EL (cell line): ENCODE data around the gene ZC3H10.

ENCODE experiments used
- DNase-seq: peaks from one replicate; pipeline ENCODE4 v3.0.0-alpha.2; 2016

ZC3H10 gene

DNA sequence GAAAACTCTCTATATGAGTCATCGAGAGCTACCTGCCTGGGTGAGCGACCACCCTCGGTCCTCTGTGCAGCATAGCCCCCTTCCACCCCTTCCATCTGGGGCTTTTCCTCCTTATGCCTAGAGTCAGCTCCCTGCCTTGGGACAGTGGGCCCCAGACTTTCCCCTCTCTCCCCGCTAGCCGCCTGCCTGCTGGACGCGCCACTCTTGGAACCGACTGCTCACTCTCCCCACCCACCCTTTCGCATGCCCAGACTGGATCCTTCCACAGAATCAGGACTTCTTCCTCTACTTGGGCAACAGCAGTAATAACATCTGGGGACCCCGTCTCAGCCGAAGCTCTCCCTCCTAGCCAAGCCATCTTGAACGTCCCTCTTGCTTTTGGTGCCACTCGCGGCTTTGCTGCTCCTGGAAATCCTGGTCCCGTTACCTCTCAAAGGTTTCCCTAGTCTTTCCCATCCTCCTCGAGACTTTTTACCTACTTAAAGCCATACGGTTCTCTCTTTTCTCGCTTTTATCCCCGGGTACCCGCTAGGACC, 10.7 kb downstream of the ZC3H10 start:
- peak; percentile 36 for DNase-seq

DNA sequence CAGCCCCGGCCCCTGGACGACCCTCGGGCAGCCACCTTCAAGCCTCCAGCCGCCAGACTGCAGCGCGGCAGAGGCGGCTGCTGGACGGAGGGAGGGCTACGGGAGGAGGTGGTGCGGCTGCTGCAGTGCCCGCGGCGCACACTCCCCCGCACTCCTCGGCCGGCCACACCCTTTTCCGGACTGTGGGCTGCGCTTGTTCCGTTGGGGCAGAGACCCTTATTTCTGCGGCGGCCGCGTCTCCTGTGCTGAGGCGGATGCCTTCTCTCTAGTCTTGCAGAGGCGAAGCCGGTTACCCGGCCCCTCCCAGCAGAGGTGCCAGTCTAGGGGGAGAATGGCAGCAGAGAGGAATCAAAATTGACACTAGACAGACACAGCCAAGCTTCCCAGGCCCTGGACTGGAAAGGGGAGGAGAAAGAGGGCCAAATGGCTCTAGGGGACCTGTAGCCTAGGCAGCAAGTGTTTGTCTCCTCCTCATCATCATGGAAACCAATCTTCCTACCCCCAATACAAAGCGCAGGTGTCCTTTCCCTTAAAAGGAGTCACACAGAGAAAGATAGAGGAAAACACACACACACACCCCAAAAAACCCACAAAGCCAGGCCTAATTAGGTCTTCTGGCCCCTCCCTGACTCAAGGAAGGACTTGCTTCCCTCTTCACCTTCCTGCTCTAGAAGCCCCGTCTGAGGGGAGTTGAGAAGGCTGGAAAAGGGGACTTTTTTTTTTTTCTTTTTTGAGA, 11.3 kb downstream of the ZC3H10 start:
- peak; percentile 75 for DNase-seq

DNA sequence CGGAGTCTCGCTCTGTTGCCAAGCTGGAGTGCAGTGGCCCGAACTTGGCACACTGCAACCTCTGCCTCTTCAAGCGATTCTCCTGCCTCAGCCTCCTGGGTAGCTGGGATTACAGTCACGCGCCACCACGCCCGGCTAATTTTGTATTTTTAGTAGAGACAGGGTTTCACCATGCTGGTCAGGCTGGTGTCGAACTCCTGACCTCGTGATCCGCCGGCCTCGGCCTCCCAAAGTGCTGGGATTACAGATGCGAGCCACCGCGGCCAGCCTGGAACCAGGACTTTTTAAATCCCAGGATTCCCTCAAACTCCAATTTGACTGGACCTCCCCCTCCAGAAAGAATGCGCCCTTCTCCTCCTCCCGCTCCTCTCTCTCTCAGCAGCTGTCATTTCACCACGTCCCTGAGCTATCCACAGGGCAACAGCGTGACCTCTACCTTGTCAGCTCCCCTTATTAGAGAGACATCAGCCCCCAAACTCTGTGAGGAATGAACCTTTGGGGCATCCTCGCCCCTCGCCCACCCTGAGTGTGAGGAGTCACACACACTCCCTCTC, 12.0 kb downstream of the ZC3H10 start:
- DNase-seq = no peak

DNA sequence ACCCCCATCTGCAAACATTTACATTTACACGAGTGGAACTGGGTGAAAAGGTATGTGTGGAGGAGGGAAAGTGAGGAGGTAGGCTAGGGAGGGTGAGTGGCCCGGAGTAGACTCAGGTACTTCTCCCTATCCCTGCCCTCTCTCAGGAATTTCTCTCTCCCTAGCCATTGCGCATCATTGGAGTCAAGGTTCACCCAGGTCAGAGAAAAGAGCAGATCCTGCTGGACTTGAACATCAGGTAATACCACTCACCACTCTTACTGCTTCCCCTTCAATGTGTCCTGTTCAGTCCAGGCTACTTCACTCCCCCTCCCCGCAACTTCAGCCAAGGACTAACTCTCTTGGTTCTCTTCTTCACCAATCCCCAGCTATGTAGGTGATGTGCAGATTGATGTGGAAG, 12.8 kb downstream of the ZC3H10 start:
- no peak for DNase-seq

DNA sequence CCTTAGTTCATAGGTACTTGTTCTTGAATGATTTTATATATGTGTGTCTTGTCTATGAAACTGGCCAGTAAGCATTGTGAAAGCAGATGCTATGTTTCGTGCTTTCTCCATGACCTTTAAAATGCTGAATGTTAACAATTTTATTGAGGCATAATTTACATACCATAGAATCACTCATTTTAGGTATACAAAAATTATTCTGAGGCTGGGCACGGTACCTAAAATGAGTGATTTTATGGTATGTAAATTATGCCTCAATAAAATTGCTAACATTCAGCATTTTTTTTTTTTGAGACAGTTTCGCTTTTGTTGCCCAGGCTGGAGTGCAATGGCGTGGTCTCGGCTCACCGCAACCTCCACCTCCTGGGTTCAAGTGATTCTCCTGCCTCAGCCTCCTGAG, 16.8 kb downstream of the ZC3H10 start:
- DNase-seq = no peak

DNA sequence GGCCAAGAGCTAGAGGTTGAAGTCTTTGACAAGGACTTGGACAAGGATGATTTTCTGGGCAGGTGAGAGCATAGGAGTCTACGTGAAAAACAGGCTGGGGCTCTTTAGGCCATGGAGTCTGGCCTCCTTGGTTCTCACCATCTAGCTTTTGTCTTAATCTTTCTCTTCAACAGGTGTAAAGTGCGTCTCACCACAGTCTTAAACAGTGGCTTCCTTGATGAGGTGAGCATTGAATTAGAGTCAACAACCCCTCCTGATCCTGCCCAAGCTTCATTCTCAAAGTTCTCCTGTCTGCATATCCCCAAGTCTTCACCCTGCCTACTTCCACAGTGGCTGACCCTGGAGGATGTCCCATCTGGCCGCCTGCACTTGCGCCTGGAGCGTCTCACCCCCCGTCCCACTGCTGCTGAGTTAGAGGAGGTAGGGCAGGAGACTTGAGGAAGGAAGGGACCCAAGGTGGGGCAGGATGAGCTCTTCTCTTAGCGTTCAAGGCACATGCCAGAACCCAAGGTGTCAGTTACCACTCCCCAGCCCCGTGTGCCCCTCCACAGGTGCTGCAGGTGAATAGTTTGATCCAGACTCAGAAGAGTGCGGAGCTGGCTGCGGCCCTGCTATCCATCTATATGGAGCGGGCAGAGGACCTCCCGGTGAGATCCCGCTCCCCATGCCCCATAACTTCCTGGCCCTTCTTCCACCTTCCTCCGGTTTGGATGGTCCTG, 19.9 kb downstream of the ZC3H10 start:
- no peak for DNase-seq

DNA sequence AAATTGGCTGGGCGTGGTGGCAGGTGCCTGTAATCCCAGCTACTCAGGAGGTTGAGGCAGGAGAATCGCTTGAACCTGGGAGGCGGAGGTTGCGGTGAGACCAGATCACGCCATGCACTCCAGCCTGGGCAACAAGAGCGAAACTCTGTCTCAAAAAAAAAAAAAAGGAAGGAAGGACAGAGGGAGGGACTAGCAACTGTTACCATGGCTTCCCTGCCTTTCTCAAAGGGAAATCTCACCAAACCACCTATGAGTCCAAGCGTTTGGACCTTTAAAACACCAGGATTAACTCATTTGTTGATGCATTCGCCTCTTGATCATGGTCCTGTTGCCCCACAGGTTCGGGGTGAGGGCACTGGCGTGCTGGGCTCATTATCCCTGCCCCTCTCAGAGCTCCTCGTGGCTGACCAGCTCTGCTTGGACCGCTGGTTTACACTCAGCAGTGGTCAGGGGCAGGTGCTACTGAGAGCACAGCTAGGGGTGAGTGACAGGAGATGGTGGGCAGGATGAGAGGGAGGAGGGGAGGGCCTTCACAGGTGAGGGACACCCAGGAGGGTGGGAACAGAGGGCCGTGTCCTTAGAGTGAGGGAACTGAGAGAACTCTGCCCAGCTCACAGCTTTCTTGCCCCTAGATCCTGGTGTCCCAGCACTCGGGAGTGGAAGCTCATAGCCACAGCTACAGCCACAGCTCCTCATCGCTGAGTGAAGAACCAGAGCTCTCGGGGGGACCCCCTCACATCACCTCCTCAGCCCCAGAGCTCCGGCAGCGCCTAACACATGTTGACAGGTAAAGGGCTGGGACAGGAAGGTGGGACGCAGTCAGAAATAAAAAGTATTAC, 24.1 kb downstream of the ZC3H10 start:
- DNase-seq = no peak

DNA sequence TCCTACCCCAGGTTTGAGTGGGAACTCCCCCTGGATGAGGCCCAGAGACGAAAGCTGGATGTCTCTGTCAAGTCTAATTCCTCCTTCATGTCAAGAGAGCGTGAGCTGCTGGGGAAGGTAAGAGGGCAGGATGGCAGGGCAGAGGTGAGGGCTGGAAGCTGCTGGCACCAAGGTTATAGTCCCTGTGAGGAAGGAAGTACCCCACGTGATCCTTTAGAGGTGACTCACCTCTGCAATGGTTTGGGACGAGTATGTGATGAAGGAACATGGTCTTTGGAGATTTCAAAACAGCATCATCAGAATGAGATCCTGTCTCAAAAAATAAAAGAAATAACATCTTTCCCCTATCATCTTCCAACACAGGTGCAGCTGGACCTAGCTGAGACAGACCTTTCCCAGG, 25.2 kb downstream of the ZC3H10 start:
- DNase-seq = no peak

DNA sequence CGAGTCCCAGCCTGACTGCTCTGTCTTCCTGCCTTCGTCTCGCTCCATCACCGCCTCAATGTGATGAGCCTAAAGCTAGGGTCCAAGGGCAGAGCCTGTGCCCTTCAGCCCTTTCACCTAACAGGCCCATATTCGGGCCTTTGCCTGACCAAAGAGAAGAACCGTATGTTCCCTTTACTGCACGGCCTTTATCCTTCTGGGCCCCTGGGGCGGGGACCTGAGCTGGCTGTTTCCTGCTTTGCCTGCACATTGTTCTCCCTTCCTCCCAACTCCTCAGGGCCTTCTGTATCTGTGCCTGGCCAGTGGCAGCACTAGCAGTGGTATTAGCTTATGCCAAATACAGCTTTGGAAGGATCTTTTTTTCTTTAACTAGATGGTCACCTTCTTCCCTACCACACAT, 25.8 kb downstream of the ZC3H10 start:
- DNase-seq = no peak

DNA sequence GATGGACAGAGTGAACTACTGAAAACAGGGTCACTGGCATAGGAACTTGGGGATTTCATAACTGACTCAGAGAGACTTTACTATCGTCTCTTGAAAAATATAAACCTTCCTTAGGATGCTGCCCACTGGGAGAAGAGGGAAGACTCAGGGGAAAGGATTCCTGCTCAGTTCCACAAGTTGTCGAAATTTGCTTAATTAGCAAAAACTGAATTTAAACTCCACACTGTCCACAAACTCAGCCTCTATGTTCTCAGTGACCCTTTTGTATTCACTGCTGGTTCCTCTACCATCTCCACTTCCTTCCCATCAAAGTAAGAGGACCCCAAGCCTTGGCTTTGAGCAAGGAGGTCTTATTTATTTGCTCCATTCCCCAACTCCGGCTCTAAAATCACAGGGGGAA, 27.2 kb downstream of the ZC3H10 start:
- no peak for DNase-seq

DNA sequence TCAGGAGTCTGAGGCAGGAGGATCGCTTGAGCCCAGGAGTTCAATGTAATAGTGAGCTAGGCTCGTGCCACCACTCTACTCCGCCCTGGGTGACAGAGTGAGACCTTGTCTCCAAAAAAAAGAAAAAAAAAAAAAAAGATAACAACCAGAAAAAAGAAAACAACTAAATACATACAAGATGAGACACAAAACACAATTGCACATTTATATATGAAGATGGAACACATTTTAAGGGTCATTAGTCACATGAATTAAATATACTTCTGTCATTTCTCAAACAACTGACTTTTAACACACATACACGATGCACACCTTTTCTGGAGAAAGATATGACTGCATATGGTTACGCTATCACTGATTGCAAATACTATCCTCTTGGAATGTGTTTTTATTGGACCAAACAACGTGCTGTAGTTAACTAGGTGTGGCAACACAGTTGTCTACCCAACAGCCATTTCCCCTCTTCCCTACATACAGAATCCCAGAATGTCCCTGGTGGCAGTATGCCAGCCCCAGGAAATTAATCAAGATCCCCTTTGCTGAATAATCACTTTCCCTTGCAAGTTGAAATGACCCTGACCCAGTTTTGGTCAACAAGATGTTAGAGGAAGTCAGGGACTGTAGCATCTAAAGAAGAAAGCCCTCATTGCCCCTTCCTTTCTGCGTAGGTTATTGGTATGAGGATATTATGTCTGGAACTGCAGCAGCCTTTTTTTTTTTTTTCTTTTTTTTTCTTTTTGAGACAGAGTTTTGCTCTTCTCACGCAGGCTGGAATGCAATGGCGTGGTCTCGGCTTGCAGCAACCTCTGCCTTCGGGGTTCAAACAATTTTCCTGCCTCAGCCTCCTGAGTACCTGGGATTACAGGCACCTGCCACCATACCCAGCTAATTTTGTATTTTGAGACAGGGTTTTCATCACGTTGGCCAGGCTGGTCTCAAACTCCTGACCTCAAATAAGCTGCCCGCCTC, 28.7 kb downstream of the ZC3H10 start:
- DNase-seq = no peak

DNA sequence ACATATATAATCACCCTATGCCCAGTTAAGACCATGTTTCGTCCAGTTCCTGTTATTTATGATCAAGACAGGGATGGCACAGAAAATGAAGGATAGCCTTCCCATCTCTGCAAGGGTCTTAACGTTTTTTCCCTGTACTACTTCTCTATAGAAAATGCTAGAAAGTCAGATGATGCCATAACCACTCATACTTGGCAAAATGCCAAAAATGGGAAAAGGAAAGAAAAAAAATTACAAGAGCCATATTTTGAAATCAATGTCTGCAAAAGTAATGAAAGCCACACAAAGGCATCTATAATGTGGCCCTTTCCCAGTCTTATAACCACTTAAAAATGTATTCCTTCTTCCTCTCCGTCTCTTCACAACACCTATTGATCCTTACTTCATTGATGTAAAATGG, 32.5 kb downstream of the ZC3H10 start:
- DNase-seq = peak; percentile 24

DNA sequence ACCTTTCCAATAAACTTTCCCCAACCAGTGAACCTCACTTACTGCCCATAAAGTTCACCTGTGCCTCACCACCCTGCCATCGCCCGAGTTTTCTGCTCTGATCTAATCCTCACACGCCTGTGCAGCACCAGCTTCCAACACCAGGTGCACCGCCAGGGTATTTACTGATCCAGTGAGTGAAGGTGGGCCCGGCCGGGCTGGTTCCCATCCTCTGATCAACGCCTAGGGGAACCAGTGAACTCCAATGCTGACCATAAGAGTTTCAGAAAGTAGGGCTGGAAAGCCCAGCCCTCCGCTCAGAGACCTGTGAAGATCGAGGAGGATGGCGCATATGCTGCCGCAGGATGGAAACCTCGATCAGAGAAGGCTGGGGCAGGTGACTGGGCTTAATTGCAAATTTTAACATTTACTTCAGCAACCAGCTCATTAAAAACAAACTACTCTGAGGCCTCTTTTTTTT, 33.6 kb downstream of the ZC3H10 start:
- peak; percentile 27 for DNase-seq

DNA sequence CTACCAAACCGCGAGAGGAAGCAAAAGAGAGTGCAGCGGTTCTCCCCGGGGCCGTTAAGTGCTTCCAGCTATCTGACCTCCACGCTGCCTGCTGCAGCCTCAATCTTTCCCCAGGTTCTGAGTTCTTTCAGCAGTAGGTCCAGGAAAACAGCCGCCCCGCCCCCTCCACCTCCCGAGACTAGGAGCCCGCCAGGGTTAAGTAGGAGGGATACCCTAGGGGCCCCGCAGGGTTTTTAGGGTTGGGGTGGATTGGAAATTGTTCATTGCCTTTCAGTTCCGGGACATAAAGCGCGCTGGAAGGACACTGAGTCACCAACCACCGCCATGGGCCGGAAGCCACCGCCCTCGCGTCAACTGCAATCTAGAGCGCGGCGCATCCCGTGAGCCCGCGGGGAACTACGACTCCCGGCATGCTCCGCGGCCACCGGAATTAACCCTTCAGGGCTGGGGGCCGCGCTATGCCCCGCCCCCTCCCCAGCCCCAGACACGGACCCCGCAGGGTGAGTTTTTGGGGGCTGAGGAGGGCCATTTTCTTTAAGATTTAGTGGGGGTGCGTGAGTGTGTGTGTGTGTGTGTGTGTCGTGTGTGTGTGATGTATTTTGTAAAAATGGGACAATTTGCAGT, 34.2 kb downstream of the ZC3H10 start, which contains the start of gene MYL6B:
MYL6B (plus strand) TSS at position 456 of the 624 bp plus-strand sequence. CDS start 1,332 bp downstream, outside the sequence.
- DNase-seq = peak; percentile 93

DNA sequence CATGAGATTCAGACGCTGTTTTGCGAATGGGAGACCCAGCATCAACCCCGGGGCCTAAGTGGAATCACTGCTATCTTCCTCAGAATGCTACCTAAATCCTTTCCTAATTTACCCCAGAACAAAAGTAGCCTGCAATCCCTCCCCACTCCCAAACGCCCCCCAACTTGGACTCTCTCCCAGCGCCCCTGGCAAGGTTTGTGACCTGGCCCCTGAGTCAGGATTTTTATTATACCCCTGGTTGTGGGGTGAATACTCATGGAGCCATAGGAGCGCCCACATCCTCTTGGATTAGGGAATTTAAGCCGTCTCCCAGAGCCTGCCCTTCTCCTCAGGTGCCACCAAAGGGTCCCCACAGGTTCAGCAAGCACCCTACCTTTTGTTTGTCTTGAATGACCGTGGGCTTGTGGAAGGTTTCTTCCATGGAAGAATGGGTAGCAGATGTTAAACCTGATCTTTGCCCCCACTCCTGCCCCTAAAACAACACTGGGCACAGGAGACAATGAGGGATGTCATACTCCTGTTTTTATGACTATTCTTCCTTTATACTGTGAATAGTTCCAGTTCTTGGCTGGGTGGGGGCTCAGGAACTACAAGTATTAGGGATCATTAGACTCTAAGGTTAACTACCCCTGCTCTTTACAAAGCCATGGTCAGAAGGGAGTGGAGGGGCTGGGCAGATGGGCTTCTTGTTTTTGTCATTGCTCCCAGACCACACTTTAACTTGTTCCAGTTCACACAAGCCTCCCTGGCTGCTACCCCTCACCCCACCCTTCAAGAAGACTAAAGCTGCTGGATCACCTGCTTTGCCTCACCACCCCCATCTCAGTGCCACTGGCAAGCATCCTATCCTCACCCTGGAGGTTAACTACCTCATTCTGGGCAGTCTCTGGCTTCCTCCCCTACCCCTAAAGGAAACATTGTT, 35.0 kb downstream of the ZC3H10 start:
- DNase-seq = no peak

DNA sequence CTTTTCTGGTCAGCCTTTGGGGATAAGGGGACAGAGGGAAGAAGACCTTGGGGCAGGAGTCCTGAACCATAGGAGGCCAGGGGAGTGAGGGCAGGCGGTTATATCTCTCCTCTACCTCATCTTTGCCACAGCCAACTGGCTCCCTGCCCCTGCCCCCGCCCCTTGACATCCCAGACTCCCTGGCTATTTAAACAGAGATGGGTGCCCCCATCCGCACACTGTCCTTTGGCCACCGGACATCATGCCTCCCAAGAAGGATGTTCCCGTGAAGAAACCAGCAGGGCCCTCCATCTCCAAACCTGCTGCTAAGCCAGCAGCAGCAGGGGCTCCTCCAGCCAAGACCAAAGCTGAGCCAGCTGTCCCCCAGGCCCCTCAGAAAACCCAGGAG, 35.6 kb downstream of the ZC3H10 start:
- no peak for DNase-seq

DNA sequence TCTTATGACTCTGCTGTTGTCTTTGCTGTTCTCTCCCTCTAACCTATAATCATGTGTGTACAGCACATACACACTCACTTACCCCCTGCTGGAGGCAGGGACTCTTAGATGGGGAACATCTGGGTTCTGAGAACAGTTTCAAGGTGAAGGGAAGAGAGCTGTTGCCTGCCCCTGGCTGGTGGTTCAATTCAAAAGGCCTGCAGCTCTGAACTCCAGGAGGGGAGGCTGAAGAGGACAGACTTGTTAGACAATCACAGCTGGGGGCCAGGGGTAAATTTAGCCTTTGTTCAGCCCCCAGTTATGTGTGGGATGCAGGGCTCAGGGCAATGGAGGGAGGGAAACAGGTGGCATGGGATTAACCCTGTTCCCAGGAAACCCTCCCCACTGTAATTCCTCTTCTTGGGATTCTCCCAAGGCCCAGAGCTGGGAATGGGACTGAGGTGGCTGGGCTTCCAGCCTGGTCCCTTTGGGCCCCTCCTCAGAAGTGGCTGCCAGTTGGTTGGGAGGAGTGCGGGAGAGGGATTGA, 36.2 kb downstream of the ZC3H10 start:
- DNase-seq = no peak

DNA sequence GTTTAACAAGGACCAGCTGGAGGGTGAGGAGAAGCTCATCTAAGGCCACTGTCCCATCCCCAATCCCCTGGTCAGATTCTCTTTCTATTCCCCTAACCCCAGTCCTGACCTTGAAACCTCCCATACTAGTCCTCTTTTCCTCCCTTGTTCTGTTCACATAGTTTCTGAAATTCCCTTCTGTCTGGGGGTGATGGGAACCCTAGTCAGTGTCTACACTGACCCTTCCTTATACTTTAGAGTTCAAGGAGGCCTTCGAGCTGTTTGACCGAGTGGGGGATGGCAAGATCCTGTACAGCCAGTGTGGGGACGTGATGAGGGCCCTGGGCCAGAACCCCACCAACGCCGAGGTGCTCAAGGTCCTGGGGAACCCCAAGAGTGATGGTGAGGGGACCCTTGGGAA, 36.8 kb downstream of the ZC3H10 start:
- DNase-seq = no peak

DNA sequence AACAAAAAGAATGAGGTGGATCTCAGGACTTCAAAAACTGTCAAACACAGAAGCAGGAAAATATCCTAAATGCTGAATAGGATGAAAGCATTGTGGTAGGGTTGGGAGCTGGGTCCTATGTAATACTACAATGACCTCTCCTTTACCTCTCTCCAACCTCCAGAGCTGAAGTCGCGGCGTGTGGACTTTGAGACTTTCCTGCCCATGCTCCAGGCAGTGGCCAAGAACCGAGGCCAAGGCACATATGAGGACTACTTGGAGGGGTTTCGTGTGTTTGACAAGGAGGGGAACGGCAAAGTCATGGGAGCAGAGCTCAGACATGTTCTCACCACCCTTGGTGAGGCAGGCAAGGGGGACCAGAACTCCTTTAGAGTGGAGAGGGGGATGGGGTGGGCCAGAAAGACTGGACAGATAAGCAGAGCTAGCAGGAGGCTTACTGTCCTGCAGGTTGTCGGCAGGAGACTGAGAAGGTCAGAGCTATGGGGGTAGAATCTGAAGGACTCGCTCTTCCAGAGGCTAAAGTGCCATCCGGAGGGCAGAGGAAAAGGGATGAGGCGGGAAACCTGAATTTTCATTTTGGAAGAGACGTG, 37.3 kb downstream of the ZC3H10 start:
- no peak for DNase-seq
